Ishikawa (cell line): ENCODE data around the gene TNFRSF25.

Experiments used
- CEBPB ChIP-seq: IDR thresholded peaks from 2 replicates; pipeline ENCODE4 v1.6.1; 2012
- EGR1 ChIP-seq: IDR thresholded peaks from 2 replicates; pipeline ENCODE4 v1.6.1; 2012
- EP300 ChIP-seq: IDR thresholded peaks from 2 replicates; pipeline ENCODE4 v1.6.1; 2012; ENCODE audit warnings: borderline replicate concordance
- FOXM1 ChIP-seq: IDR thresholded peaks from 2 replicates; pipeline ENCODE4 v1.6.1; 2012; ENCODE audit warnings: low read depth, borderline replicate concordance
- MAX ChIP-seq: IDR thresholded peaks from 2 replicates; pipeline ENCODE4 v1.6.1; 2012
- NFIC ChIP-seq: IDR thresholded peaks from 2 replicates; pipeline ENCODE4 v1.6.1; 2012
- RAD21 ChIP-seq: IDR thresholded peaks from 2 replicates; pipeline ENCODE4 v1.6.1; 2012; ENCODE audit warnings: low read depth
- REST ChIP-seq: IDR thresholded peaks from 2 replicates; pipeline ENCODE4 v1.6.1; 2012; ENCODE audit warnings: low read depth, mild to moderate bottlenecking
- TAF1 ChIP-seq: IDR thresholded peaks from 2 replicates; pipeline ENCODE4 v1.6.1; 2012; ENCODE audit warnings: low read depth, mild to moderate bottlenecking
- TCF12 ChIP-seq: IDR thresholded peaks from 2 replicates; pipeline ENCODE4 v1.6.1; 2012; ENCODE audit warnings: low read depth
- TEAD4 ChIP-seq: IDR thresholded peaks from 2 replicates; pipeline ENCODE4 v1.6.1; 2012
- USF1 ChIP-seq: IDR thresholded peaks from 2 replicates; pipeline ENCODE4 v1.6.1; 2012
- YY1 ChIP-seq: IDR thresholded peaks from 2 replicates; pipeline ENCODE4 v1.6.1; 2012; ENCODE audit warnings: low read depth
- ZBTB7A ChIP-seq: IDR thresholded peaks from 2 replicates; pipeline ENCODE4 v1.6.1; 2012; ENCODE audit warnings: low read depth

- TF ChIP-seq YY1 (no peak), MAX (no peak), REST (no peak), CEBPB (no peak), TAF1 (no peak), EGR1 (no peak), TEAD4 (peak; percentile 12; the same call in 1 of the 2 replicates), EP300 (no peak), NFIC (no peak), TCF12 (no peak), RAD21 (no peak), ZBTB7A (no peak), USF1 (no peak), FOXM1 (no peak)
Measured at GRCh38 chr1:6463120-6463412, 2.9 kb downstream of the TNFRSF25 start.
